ENCODE results near the gene SUCLG2.

- TF ChIP-seq CTCF (IDR thresholded peaks at IDR 0.05) = no peak
- no peak for TF ChIP-seq POLR2A (IDR thresholded peaks at IDR 0.05)
Observed at GRCh38 chr3:67587301-67587700, 67.1 kb downstream of the SUCLG2 start.
